Measurements from ENCODE around the gene IL17RD. TPM values are rescaled to one million over a fixed set of nuclear protein-coding genes. Genes with fewer than 3 reads are reported as not detected.

The IL17RD gene
- polyA plus RNA-seq, 2 of the 4 experiments (the other 2 are of a cell fraction): 0.89 to 1.4 TPM

GRCh38 chr3:57126244-57126643, 38.9 kb downstream of the IL17RD start (continued):
- TF ChIP-seq BCL3 (IDR thresholded peaks at IDR 0.05) (no peak), E2F6 (IDR thresholded peaks at IDR 0.05; ENCODE audit: borderline replicate concordance, low read depth) (no peak)

GRCh38 chr3:57120451-57121174, 44.5 kb downstream of the IL17RD start:
- POLR2A ChIA-PET: no interaction called here
- Histone ChIP-seq H3K4me2 (no peak overlapping the region), H3K9me3 (no peaks in the 10 kb centered on the region), H3K4me1 (no peaks in the 10 kb centered on the region), H3K27ac (no peak overlapping the region), H3K4me3 (no peak overlapping the region)
- WGBS (ENCODE audit: missing lambda C conversion rate): 75% methylated on average over 10 of the region's 10 CpGs
- ATAC-seq (no peak), DNase-seq (ENCODE audit: low read depth in 1 of 2, low spot score in 1 of 2) (no peak), FAIRE-seq (no peak)
- TF ChIP-seq BHLHE40 (IDR thresholded peaks at IDR 0.05; ENCODE audit: low read depth, low read length) (no peak), NPAS2 (CRISPR knock-in tag; IDR thresholded peaks at IDR 0.05; ENCODE audit: borderline replicate concordance) (no peak)
- CTCF ChIA-PET: interaction anchor here (0.6 kb wide), 1 partner anchor 38 kb away, joined by 5 read pairs; no protein-coding TSS in a partner anchor

GRCh38 chr3:57120040-57120439, 45.1 kb downstream of the IL17RD start:
- ChIA-PET POLR2A (no interaction called here), CTCF (interaction anchor here (0.6 kb wide), 1 partner anchor 38 kb away, joined by 5 read pairs; no protein-coding TSS in a partner anchor)
- 77% methylated on average over 3 of the region's 3 CpGs for WGBS (ENCODE audit: missing lambda C conversion rate)
- no peak overlapping the region for H3K4me3 ChIP-seq
- no peak overlapping the region for H3K4me2 ChIP-seq
- ATAC-seq (no peak), DNase-seq (ENCODE audit: low read depth in 1 of 2, low spot score in 1 of 2) (no peak), FAIRE-seq (no peak)
- no peaks in the 10 kb centered on the region for H3K9me3 ChIP-seq
- no peaks in the 10 kb centered on the region for H3K4me1 ChIP-seq
- H3K27ac ChIP-seq: no peak overlapping the region
- no peak for TF ChIP-seq PBX3 (IDR thresholded peaks at IDR 0.05)
- TF ChIP-seq CBX2 (IDR thresholded peaks at IDR 0.05; ENCODE audit: borderline replicate concordance, low read depth): no peak
- no peak for TF ChIP-seq ZNF302 (CRISPR knock-in tag; IDR thresholded peaks at IDR 0.05)
- TF ChIP-seq EHMT2 (IDR thresholded peaks at IDR 0.05; ENCODE audit: low read depth): no peak
- no peak for TF ChIP-seq SREBF2 (IDR thresholded peaks at IDR 0.05)
- no peak for TF ChIP-seq EP300 (IDR thresholded peaks at IDR 0.05)

- H3K4me1 ChIP-seq: no peaks in the 10 kb centered on the region
- FAIRE-seq (no peak), DNase-seq (ENCODE audit: low read depth in 1 of 2, low spot score in 1 of 2) (no peak), ATAC-seq (no peak)
- no peak overlapping the region for H3K27ac ChIP-seq
- TF ChIP-seq HDAC2 (IDR thresholded peaks at IDR 0.05) (no peak), CBX2 (IDR thresholded peaks at IDR 0.05; ENCODE audit: borderline replicate concordance, low read depth) (no peak), SMC3 (IDR thresholded peaks at IDR 0.05) (no peak), TP53 (CRISPR knock-in tag; IDR thresholded peaks at IDR 0.05) (no peak), RFX5 (IDR thresholded peaks at IDR 0.05) (no peak), HOXB13 (CRISPR knock-in tag; IDR thresholded peaks at IDR 0.05; ENCODE audit: low read depth) (no peak), FOSB (CRISPR knock-in tag; IDR thresholded peaks at IDR 0.05) (no peak), RNF2 (IDR thresholded peaks at IDR 0.05; ENCODE audit: borderline replicate concordance, low read depth) (no peak), ZC3H11A (IDR thresholded peaks at IDR 0.05) (no peak), EHF (CRISPR knock-in tag; IDR thresholded peaks at IDR 0.05) (no peak), BHLHE40 (IDR thresholded peaks at IDR 0.05; ENCODE audit: low read depth, low read length) (no peak), RCOR1 (IDR thresholded peaks at IDR 0.05; ENCODE audit: low read depth, low read length) (no peak), HOXB5 (CRISPR knock-in tag; IDR thresholded peaks at IDR 0.05) (no peak), ZFP36 (IDR thresholded peaks at IDR 0.05; ENCODE audit: borderline replicate concordance, partially characterized antibody) (no peak), MYC (IDR thresholded peaks at IDR 0.05; ENCODE audit: borderline replicate concordance, low read length) (no peak)
- no peaks in the 10 kb centered on the region for H3K9me3 ChIP-seq
- ChIA-PET POLR2A (no interaction called here), CTCF (interaction anchor here (1.7 kb wide), 1 partner anchor 18 kb away, joined by 6 read pairs; no protein-coding TSS in a partner anchor)
- H3K4me3 ChIP-seq: no peak overlapping the region
- WGBS (ENCODE audit: missing lambda C conversion rate): 54% methylated on average over 3 of the region's 3 CpGs
- H3K4me2 ChIP-seq: no peak overlapping the region
Measured at GRCh38 chr3:57118254-57118653, 46.9 kb downstream of the IL17RD start.
